ENCODE measurements around the gene UBE2B.
"Not testable (repeated sequence)": the region's sequence is repeated elsewhere in the genome, so short reads cannot be mapped to it uniquely, and the experiment has no call there.

Gene UBE2B

DNA sequence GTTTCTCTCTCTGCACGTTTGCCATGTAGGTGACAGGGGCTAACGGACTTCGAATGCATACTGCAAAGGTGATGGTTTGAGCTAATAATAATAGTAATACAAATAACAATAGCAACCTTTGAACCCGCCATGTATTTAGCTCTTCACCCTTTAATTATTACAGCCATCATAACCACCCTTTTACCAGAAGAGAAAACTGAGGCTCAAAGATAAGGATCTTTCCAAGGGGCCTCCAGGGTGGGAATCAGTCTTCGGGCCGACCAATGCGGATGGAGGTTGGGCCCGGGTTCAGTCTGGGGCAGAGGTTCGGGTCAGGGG is 39.8 kb downstream of the UBE2B start:
- TF ChIP-seq FOXP2 (optimal IDR thresholded peaks at IDR 0.05; ENCODE audit: control extremely low read depth, extremely low read length, insufficient read depth): no peak
- no peak for TF ChIP-seq POLR2AphosphoS5 (IDR thresholded peaks at IDR 0.05; ENCODE audit: borderline replicate concordance, low read depth, low read length)
- no peak for TF ChIP-seq EZH2 (IDR thresholded peaks at IDR 0.05)
- peaks cover 4% of the 10 kb centered on the region for H3K36me3 ChIP-seq (ENCODE audit: insufficient read depth, low read length)
- H3K9me3 ChIP-seq (ENCODE audit: low read depth, low read length): no peaks in the 10 kb centered on the region
- H3K27ac ChIP-seq: no peak overlapping the region
- no peak for DNase-seq (ENCODE audit: low read depth, low spot score)
- H3K4me3 ChIP-seq: peak overlapping the region; percentile 79
- peak overlapping the region; percentile 82 for H3K9ac ChIP-seq (ENCODE audit: insufficient read length)

DNA sequence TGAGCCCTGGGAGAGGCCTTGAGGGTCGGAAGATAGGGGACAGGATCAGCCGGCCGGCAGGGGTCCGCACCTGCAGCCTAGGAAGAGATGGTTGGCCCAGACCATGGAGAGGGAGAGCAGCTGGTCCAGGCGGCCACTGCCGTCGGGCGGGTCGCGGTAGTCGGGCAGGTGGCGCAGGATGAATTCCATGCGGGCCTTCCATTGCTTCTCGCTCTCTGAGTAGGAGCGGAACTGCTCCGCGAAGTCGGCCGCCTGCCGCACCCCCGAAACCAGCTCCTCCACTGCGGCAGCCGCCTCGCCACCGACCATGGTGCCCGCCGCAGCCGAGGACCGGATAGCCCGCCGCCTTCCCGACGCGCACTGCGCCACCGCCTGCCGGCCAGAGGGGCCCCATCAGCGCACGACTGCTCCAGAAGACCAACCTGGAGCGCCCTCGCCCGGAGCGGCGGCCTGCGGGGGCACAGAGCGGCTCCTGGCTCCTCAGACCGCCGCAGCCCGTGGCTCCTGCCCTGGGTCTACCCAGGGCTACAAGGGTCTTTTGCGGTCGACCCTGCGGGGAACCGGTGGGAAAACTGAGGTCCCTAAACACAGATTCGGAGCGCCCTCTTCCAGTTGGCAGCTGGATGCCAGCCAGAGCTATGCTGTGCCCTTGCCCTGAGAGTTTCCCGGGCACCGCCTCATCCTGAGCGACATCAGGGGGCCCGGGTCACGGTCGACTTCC is 40.3 kb downstream of the UBE2B start, which contains the start of gene CDKN2AIPNL:
Gene CDKN2AIPNL, minus strand, starts transcription at position 336 of the 721 bp plus-strand sequence. Its CDS starts 27 bp downstream, at position 309.
- H3K27ac ChIP-seq: no peak within 1 kb of the TSS
- H3K9me3 ChIP-seq (ENCODE audit: low read depth, low read length): no peaks in the 10 kb centered on the region
- peak within 1 kb of the TSS; percentile 91 for H3K9ac ChIP-seq (ENCODE audit: insufficient read length)
- no peak for TF ChIP-seq FOXP2 (optimal IDR thresholded peaks at IDR 0.05; ENCODE audit: control extremely low read depth, extremely low read length, insufficient read depth)
- TF ChIP-seq POLR2AphosphoS5 (IDR thresholded peaks at IDR 0.05; ENCODE audit: borderline replicate concordance, low read depth, low read length): peak; percentile 93
- H3K4me3 ChIP-seq: peak within 1 kb of the TSS; percentile 79
- H3K36me3 ChIP-seq (ENCODE audit: insufficient read depth, low read length): peaks cover 4% of the 10 kb centered on the region
- no peak for DNase-seq (ENCODE audit: low read depth, low spot score)

GRCh38 chr5:134413046-134413445 is 41.7 kb downstream of the UBE2B start:
- H3K36me3 ChIP-seq (ENCODE audit: insufficient read depth, low read length): peaks cover 4% of the 10 kb centered on the region
- H3K27ac ChIP-seq: no peak overlapping the region
- TF ChIP-seq FOXP2 (optimal IDR thresholded peaks at IDR 0.05; ENCODE audit: control extremely low read depth, extremely low read length, insufficient read depth) (no peak), POLR2AphosphoS5 (IDR thresholded peaks at IDR 0.05; ENCODE audit: borderline replicate concordance, low read depth, low read length) (no peak), EZH2 (IDR thresholded peaks at IDR 0.05) (no peak)
- DNase-seq (ENCODE audit: low read depth, low spot score): no peak
- no peak overlapping the region for H3K9ac ChIP-seq (ENCODE audit: insufficient read length)
- no peak overlapping the region for H3K4me3 ChIP-seq
- no peaks in the 10 kb centered on the region for H3K9me3 ChIP-seq (ENCODE audit: low read depth, low read length)

GRCh38 chr5:134417707-134418106 is 46.3 kb downstream of the UBE2B start:
- Histone ChIP-seq H3K4me3 (no peak overlapping the region), H3K27ac (no peak overlapping the region), H3K9me3 (ENCODE audit: low read depth, low read length) (no peaks in the 10 kb centered on the region), H3K9ac (ENCODE audit: insufficient read length) (no peak overlapping the region), H3K36me3 (ENCODE audit: insufficient read depth, low read length) (no peaks in the 10 kb centered on the region)
- TF ChIP-seq FOXP2 (optimal IDR thresholded peaks at IDR 0.05; ENCODE audit: control extremely low read depth, extremely low read length, insufficient read depth) (no peak), POLR2AphosphoS5 (IDR thresholded peaks at IDR 0.05; ENCODE audit: borderline replicate concordance, low read depth, low read length) (no peak), EZH2 (IDR thresholded peaks at IDR 0.05) (no peak)
- no peak for DNase-seq (ENCODE audit: low read depth, low spot score)

GRCh38 chr5:134418958-134419357 is 47.6 kb downstream of the UBE2B start:
- Histone ChIP-seq H3K27ac (no peak overlapping the region), H3K9me3 (ENCODE audit: low read depth, low read length) (no peaks in the 10 kb centered on the region), H3K36me3 (ENCODE audit: insufficient read depth, low read length) (no peaks in the 10 kb centered on the region), H3K4me3 (no peak overlapping the region), H3K9ac (ENCODE audit: insufficient read length) (no peak overlapping the region)
- DNase-seq (ENCODE audit: low read depth, low spot score): no peak
- TF ChIP-seq EZH2 (IDR thresholded peaks at IDR 0.05) (no peak), FOXP2 (optimal IDR thresholded peaks at IDR 0.05; ENCODE audit: control extremely low read depth, extremely low read length, insufficient read depth) (no peak), POLR2AphosphoS5 (IDR thresholded peaks at IDR 0.05; ENCODE audit: borderline replicate concordance, low read depth, low read length) (no peak)

DNA sequence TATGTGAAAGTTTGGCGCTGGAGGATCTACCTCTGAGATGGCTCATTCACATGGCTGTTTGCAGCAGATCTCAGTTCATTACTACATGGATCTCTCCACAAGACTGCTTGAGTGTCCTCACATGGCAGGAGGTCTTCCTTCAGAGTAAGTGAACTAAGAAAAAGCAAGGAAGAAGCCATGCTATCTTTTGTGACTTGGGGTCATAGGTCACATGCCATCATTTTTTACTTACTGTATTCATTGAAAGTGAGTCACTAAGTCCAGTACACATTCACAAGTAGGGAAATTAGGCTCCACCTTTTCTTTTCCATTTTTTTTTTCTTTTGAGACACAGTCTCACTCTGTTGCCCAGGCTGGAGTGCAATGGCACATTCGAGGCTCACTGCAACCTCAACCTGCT is 49.0 kb downstream of the UBE2B start:
- TF ChIP-seq POLR2AphosphoS5 (IDR thresholded peaks at IDR 0.05; ENCODE audit: borderline replicate concordance, low read depth, low read length) (no peak), EZH2 (IDR thresholded peaks at IDR 0.05) (no peak), FOXP2 (optimal IDR thresholded peaks at IDR 0.05; ENCODE audit: control extremely low read depth, extremely low read length, insufficient read depth) (no peak)
- H3K4me3 ChIP-seq: no peak overlapping the region
- H3K9ac ChIP-seq (ENCODE audit: insufficient read length): no peak overlapping the region
- H3K36me3 ChIP-seq (ENCODE audit: insufficient read depth, low read length): no peaks in the 10 kb centered on the region
- no peak overlapping the region for H3K27ac ChIP-seq
- H3K9me3 ChIP-seq (ENCODE audit: low read depth, low read length): no peaks in the 10 kb centered on the region
- DNase-seq (ENCODE audit: low read depth, low spot score): no peak

GRCh38 chr5:134421038-134421437 is 49.7 kb downstream of the UBE2B start:
- H3K4me3 ChIP-seq: not testable (repeated sequence)

DNA sequence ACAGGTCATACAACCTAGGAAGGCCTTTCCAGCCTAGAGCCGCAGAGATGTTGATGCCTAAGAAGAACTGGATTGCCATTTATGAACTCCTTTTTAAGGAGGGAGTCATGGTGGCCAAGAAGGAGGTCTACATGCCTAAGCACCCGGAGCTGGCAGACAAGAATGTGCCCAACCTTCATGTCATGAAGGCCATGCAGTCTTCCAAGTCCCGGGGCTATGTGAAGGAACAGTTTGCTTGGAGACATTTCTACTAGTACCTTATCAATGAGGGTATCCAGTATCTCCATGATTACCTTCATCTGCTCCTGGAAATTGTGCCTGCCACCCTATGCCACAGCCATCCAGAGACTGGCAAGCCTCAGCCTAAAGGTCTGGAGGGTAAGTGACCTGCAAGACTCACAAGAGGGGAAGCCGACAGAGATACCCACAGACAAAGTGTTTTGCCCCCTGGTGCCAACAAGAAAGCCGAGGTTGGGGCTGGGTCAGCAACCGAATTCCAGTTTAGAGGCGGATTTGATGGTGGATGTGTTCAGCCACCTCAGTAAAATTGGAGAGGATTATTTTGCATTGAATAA is 51.5 kb downstream of the UBE2B start:
- no peaks in the 10 kb centered on the region for H3K9me3 ChIP-seq (ENCODE audit: low read depth, low read length)
- no peak overlapping the region for H3K27ac ChIP-seq
- no peak for DNase-seq (ENCODE audit: low read depth, low spot score)
- H3K9ac ChIP-seq (ENCODE audit: insufficient read length): no peak overlapping the region
- no peak overlapping the region for H3K4me3 ChIP-seq
- TF ChIP-seq FOXP2 (optimal IDR thresholded peaks at IDR 0.05; ENCODE audit: control extremely low read depth, extremely low read length, insufficient read depth) (no peak), POLR2AphosphoS5 (IDR thresholded peaks at IDR 0.05; ENCODE audit: borderline replicate concordance, low read depth, low read length) (no peak), EZH2 (IDR thresholded peaks at IDR 0.05) (no peak)
- no peaks in the 10 kb centered on the region for H3K36me3 ChIP-seq (ENCODE audit: insufficient read depth, low read length)

More at GRCh38 chr5:134421038-134421437, 49.7 kb downstream of the UBE2B start:
- H3K9me3 ChIP-seq (ENCODE audit: low read depth, low read length); H3K27ac ChIP-seq; H3K36me3 ChIP-seq (ENCODE audit: insufficient read depth, low read length); DNase-seq (ENCODE audit: low read depth, low spot score); H3K9ac ChIP-seq (ENCODE audit: insufficient read length): not testable (repeated sequence)

DNA sequence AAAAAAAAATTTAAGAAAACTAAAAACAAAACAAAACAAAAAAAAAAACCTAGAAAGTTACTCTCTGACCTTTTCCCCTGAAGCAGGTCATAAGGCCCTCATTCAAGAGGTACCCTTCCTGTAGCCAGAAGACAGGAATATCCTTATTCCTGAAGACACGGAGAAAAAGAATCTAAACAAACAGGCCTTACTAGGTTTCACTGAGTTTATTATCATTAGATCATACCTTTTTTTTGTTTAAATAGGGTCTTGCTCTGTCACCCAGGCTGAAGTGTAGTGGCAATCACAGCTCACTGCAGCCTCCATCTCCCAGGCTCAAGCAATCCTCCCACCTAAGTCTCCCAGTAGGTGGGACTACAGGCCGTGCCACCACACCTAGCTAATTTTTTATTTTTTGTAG is 52.0 kb downstream of the UBE2B start:
- no peak for TF ChIP-seq FOXP2 (optimal IDR thresholded peaks at IDR 0.05; ENCODE audit: control extremely low read depth, extremely low read length, insufficient read depth)
- no peak for TF ChIP-seq EZH2 (IDR thresholded peaks at IDR 0.05)
- no peak for TF ChIP-seq POLR2AphosphoS5 (IDR thresholded peaks at IDR 0.05; ENCODE audit: borderline replicate concordance, low read depth, low read length)
- Histone ChIP-seq H3K27ac (no peak overlapping the region), H3K36me3 (ENCODE audit: insufficient read depth, low read length) (no peaks in the 10 kb centered on the region), H3K9ac (ENCODE audit: insufficient read length) (no peak overlapping the region), H3K9me3 (ENCODE audit: low read depth, low read length) (no peaks in the 10 kb centered on the region), H3K4me3 (no peak overlapping the region)
- no peak for DNase-seq (ENCODE audit: low read depth, low spot score)

All from SK-N-MC (cell line).